Renal pelvis (tissue), 4 donors: ENCODE measurements around the gene CDCA4. TPM values are rescaled to one million over a fixed set of nuclear protein-coding genes. Genes with fewer than 3 reads are reported as not detected.

Source experiments
- DNase-seq: peaks from one replicate; pipeline ENCODE4 v3.0.0-alpha.2; 2013
- polyA plus RNA-seq, 3 donors: library from polyadenylated mRNA; unstranded; fragments of 120-200 nt; gene quantifications; one replicate each; pipeline ENCODE4 v1.2.1, GENCODE V29; 2013; ENCODE audit not compliant: insufficient read length in 3 of 3

Gene CDCA4
- polyA plus RNA-seq, 3 donors = 18.7 to 24.8 (median 23.3) TPM

DNA sequence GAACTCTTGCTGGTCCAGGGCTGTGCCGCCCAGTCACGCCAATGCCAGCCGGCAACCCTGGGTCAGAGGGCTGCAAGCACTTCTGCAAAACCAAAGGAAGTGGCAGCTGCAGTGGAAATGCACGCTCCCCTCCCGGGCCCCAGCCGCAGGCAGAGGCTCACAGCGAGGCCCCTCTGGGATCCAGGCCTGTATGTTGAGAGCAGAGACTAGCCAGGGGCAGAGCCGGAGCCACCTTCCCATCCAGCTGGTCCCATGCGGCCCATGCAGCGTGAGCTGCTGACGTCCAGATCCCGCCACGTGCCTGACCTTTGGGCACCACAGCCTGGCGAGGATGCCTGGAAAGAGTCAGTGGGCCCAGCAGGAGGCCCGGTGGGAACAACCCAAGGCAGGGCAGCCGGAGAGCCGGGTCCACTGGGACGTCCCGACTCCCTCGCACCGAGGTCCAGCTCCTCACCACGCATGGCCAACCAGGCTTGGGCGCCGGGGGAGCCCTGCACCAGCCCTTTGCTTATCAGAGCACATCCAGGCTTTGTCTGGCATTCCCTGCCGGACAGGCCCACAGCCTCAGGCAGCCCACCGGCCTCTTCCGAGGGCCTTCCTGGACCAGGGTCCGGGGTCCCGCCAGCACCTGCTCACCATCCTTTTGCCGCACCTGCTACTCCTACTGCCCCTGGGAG lies 40.0 kb upstream of the CDCA4 start:
- DNase-seq = no peak

DNA sequence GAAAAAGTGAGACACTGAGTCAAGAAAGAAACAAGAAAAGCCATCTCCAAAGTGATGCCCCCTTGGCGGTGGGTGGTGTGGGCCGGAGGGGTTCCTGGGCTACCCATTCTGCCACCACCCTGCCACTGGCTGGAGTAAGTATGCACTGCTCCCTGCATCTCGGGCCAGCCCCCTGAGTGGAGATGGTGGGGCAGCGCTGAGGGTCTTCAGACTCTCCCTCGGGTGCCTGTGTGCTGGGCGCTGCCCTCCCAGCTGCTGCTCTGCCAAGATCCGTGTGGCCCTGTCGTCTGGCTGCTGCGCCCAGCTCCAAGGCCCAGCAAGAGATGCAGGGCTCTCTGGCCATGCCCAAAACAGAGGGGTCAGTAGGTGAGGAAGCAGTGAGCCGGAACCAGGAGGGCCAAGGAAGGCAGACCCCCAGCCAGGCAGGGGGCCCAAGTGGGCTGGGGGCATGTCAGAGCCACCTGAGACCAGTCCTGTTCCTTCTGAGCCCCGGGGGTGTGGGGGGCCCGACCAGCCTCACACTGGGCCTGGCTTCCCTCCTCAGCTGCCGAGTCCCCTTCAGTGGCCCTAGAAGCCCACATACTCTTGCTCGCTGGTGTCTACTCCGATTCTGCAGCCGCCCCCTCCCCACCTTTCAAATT lies 39.2 kb upstream of the CDCA4 start:
- no peak for DNase-seq

- DNase-seq = no peak
Observed at GRCh38 chr14:105059035-105059924, 38.4 kb upstream of the CDCA4 start.

DNA sequence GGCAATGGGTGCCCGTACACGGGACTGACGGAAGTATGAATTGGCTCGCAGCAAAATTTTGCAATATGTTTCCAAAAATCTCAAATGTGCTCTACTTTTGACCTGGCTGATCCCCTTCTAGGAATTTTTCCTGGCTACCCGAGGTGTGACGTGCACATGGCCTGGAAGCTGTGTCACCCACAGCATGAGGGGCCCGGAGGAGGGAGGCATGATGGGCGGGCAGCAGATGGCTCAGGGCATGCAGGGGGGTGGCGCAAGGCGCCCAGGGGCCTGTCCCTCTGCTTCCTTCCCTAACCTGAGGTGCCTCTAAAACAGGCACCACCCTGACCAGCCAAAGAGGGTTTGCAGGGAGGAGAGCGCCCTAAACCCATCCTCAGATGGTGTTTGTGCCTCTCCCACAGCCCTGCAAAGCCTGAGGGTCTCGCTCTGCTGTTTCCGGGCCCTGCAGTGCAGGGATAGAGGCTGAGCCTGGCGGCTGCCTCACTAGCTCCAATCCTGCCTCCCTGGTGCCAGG lies 37.7 kb upstream of the CDCA4 start:
- DNase-seq = no peak

GRCh38 chr14:105056303-105056831 lies 35.5 kb upstream of the CDCA4 start:
- no peak for DNase-seq

DNA sequence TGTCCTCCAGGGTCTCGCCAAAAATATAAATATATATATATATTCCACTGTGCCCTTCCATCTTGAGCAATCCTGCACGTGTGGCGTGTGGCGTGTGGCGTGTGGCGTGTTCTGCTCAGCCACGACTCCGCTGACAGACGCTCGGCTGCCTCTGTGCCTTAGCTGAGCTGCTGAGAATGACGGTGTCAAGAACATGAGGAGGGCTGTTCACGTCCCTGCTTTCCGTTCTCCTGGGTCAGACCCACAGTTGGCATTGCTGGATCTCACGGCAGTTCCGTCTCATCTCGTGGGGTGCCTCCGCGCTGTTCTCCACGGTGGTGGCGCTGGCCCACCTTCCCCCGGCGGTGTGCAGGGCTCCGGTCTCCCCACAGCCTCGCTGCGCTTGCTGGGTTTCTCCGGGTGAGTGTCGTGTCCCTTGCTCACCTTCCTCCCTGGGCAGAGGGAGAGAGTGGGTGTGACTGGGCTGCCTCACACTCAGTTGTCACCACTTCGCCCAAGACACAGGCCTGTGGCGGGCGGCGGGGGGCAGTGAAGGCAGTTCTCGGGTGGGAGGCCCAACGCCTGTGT lies 34.9 kb upstream of the CDCA4 start:
- no peak for DNase-seq

- DNase-seq = no peak
Observed at GRCh38 chr14:105055334-105055733, 34.5 kb upstream of the CDCA4 start.

- DNase-seq = no peak
Observed at GRCh38 chr14:105053996-105054395, 33.1 kb upstream of the CDCA4 start.

GRCh38 chr14:105053421-105053820 lies 32.5 kb upstream of the CDCA4 start:
- no peak for DNase-seq

GRCh38 chr14:105052110-105052458 lies 31.2 kb upstream of the CDCA4 start:
- no peak for DNase-seq

DNA sequence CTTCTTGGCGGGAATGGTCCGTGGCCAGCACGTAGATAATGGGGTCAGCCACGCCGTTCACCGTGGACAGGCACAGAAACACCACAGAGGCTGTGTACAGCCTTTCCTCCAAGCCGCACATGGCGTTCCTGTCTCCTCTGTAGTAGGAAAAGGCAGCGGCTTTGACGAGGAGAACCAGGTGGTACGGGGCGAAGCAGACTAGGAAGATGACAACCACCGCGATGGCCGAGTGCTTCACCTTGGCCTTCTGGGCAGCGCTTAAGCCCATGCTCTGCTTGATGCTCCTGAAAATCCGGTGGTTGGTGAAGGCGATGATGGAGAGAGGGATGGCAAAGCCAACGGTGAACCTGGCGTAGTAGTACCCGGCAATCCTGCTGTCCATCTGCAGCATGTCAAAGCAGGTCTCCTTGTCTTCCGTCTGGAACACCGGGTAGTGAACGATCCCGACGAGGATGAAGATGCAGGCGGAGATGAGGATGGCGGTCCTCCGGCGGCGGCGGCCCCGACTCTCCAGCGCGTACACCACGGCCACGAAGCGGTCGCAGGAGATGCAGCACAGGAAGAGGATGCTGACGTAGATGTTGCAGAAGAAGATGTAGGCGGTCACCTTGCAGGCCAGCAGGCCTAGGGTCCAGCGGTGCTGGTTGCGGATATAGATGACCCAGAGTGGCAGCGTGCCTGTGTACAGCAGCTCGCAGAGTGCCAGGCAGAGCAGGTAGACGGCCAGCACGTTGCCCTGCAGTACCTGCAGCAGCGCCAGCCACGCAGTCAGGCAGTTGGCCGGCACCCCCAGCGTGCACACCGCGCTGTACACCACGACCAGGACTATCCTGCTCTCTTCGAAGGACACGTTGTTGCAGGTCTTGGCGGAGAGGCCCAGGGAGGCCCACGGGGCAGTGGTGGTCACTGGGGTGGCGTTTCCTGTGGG lies 30.6 kb upstream of the CDCA4 start:
- no peak for DNase-seq

- DNase-seq = no peak
Observed at GRCh38 chr14:105050551-105050897, 29.6 kb upstream of the CDCA4 start.

GRCh38 chr14:105049753-105050550 lies 29.1 kb upstream of the CDCA4 start:
- DNase-seq = no peak

GRCh38 chr14:105047283-105048016 lies 26.6 kb upstream of the CDCA4 start:
- DNase-seq = no peak

GRCh38 chr14:105046891-105047282 lies 26.0 kb upstream of the CDCA4 start:
- no peak for DNase-seq

DNA sequence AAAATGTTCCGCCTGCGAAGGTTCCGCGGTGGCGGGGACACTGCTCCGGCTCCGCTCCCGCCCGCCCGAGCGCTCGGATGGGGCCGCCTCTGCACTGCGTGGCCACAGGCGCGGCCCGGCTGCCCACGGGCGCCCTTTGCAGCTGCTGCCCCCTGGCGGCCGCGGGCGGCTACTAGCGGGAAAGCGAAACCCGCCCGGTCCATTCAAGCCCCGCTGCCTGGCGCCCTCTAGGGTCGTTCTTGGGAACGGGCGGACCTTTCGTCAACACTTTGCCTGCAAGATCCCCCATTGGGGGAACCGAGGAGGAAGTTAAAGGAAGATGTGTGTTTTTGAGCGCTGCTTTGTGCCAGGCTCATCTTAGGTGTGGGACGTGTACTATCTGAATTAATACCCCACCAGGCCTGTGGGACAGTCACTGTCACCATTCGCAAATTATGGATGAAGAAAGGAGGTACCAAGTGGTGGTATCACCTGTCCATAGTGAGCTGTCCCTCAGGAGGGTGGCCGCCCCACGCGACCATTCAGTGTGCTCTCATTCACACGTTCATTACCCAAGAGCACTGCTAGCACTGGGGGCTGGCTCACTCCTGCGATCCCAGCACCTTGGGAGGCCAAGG lies 24.9 kb upstream of the CDCA4 start:
- peak; percentile 75 for DNase-seq

DNA sequence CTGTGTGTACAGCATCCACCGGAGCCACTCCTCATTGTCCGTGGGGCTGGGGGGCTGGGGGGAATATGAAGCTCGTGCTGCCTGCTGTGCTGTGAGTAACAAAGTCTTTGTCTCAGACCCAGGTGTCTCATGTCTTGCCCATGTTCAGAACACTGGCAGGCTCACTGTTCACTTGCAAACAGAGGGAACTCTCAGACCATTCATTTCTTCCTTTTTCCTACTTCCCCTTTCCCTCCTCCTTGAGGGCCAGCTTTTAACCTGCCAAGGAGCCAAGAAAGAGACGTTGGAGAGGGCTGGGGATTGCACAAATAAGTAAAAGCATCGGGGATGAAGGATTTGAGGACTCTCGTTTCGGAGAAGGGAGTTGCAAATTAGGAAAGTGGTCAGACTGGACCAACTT lies 22.8 kb upstream of the CDCA4 start:
- DNase-seq = no peak

DNA sequence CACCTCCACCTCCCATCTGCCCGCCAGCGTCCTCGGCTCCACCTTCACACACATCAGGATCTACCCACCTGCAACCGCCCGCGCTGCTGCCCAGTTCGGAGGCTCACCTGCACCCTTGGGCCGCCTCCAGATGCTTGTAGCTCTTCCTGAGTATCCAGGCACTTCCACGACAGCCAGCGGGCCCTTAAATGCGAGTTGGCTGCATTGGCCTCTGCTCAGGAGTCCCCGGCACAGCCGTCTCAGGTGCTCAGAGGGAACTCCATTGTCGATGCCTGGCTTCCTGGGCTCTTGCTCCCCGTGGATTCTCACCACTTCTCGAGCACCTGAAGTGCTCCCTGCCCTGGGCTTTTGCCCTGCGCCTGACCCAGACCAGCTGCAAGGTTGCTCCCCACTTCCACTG lies 21.9 kb upstream of the CDCA4 start:
- DNase-seq = no peak
